IMR-90 (cell line): Measurements from ENCODE around the gene THBS1. TPM values are rescaled to one million over a fixed set of nuclear protein-coding genes. Genes with fewer than 3 reads are reported as not detected.

ENCODE experiments used
- ATAC-seq: fragments of 200-7000 bp; cut with Tn5 transposase; 2 replicates; pipeline ENCODE4 v1.9.1; 2020; ENCODE audit warnings: low read depth, mild to moderate bottlenecking, moderate library complexity
- BruUV-seq: library from RNA; stranded (reverse); fragments of 400-500 nt; replicated peaks from 2 replicates; lab custom pipeline; 2021; lab: Mats Ljungman, UMichigan
- CTCF ChIA-PET: fragments of 300-600 bp; formaldehyde crosslinking; extraction: SDS; loops from one replicate; lab custom pipeline; 2021; ENCODE audit warnings: antibody characterized with exemption; lab: Yijun Ruan, JAX
- POLR2A ChIA-PET: fragments of 300-600 bp; sonication (Branson Sonifier 250); formaldehyde crosslinking; loops from one replicate; lab custom pipeline; 2022; ENCODE audit warnings: antibody characterized with exemption; ENCODE audit not compliant: unreplicated experiment; lab: Charles Lee
- DNase-seq: peaks from one replicate; pipeline ENCODE4 v3.0.0; 2013
- H2AFZ ChIP-seq: replicated peaks from 2 replicates; pipeline ENCODE3; 2013; ENCODE audit warnings: low read length, mild to moderate bottlenecking; ENCODE audit not compliant: poor library complexity
- H2AK5ac ChIP-seq: 2 replicates; pipeline ENCODE4 v1.6.1; 2013; ENCODE audit warnings: low read depth, low read length, inconsistent platforms
- H2AK9ac ChIP-seq: replicated peaks from 2 replicates; pipeline ENCODE3; 2013; ENCODE audit warnings: mild to moderate bottlenecking, low read depth, low read length, moderate library complexity; ENCODE audit not compliant: poor library complexity
- H2BK120ac ChIP-seq: 2 replicates; pipeline ENCODE4 v1.6.1; 2013; ENCODE audit warnings: low read depth, low read length, inconsistent platforms
- H2BK15ac ChIP-seq: 3 replicates; pipeline ENCODE4 v1.6.1; 2013; ENCODE audit warnings: low read depth, low read length, inconsistent platforms
- H2BK20ac ChIP-seq: 2 replicates; pipeline ENCODE4 v1.6.1; 2013; ENCODE audit warnings: low read depth, mild to moderate bottlenecking, inconsistent platforms, low read length, moderate library complexity
- H2BK5ac ChIP-seq: 2 replicates; pipeline ENCODE4 v1.6.1; 2013; ENCODE audit warnings: mild to moderate bottlenecking, low read depth, low read length, inconsistent platforms; ENCODE audit not compliant: poor library complexity, severe bottlenecking
- H3K14ac ChIP-seq: replicated peaks from 2 replicates; pipeline ENCODE4 v1.6.1; 2013; ENCODE audit warnings: low read depth, low read length, inconsistent platforms
- H3K18ac ChIP-seq: 2 replicates; pipeline ENCODE4 v1.6.1; 2013; ENCODE audit warnings: low read depth, low read length, control low read depth
- H3K23ac ChIP-seq: 2 replicates; pipeline ENCODE4 v1.6.1; 2013; ENCODE audit warnings: low read depth, low read length, inconsistent platforms
- H3K27ac ChIP-seq: 2 replicates; pipeline ENCODE4 v1.5.1; 2013; ENCODE audit warnings: mild to moderate bottlenecking, control low read depth, low read length; ENCODE audit not compliant: insufficient read depth
- H3K27me3 ChIP-seq: 2 replicates; pipeline ENCODE4 v1.6.1; 2013; ENCODE audit warnings: low read length; ENCODE audit not compliant: control insufficient read depth, insufficient read depth
- H3K36me3 ChIP-seq: 2 replicates; pipeline ENCODE4 v1.6.1; 2013; ENCODE audit warnings: low read length, mixed read lengths; ENCODE audit not compliant: control insufficient read depth, insufficient read depth
- H3K4ac ChIP-seq: 2 replicates; pipeline ENCODE4 v1.6.1; 2013; ENCODE audit warnings: low read depth, low read length, inconsistent platforms
- H3K4me1 ChIP-seq: 2 replicates; pipeline ENCODE4 v1.6.1; 2013; ENCODE audit warnings: low read length, mixed read lengths; ENCODE audit not compliant: control insufficient read depth, insufficient read depth
- H3K4me2 ChIP-seq: 2 replicates; pipeline ENCODE4 v1.6.1; 2013; ENCODE audit warnings: low read depth, mild to moderate bottlenecking, control low read depth, low read length, moderate library complexity
- H3K4me3 ChIP-seq: 2 replicates; pipeline ENCODE4 v1.5.1; 2013; ENCODE audit warnings: low read depth, mild to moderate bottlenecking, control low read depth, low read length, moderate library complexity; ENCODE audit not compliant: insufficient read depth
- H3K56ac ChIP-seq: 2 replicates; pipeline ENCODE4 v1.6.1; 2013; ENCODE audit warnings: low read length, inconsistent platforms; ENCODE audit not compliant: insufficient read depth; ENCODE audit errors: extremely low read depth
- H3K79me1 ChIP-seq, 2 experiments: 2 replicates each; pipeline ENCODE4 v1.6.1; 2013; ENCODE audit warnings: low read length in 2 of 2, inconsistent platforms in 1 of 2, low read depth in 1 of 2
- H3K9ac ChIP-seq: 2 replicates; pipeline ENCODE4 v1.6.1; 2013; ENCODE audit warnings: low read depth, low read length, control low read depth
- H3K9me1 ChIP-seq: 2 replicates; pipeline ENCODE4 v1.6.1; 2013; ENCODE audit warnings: low read length, inconsistent platforms; ENCODE audit not compliant: insufficient read depth
- H3K9me3 ChIP-seq: 2 replicates; pipeline ENCODE4 v1.6.1; 2013; ENCODE audit warnings: low read length; ENCODE audit not compliant: control insufficient read depth, insufficient read depth
- H4K20me1 ChIP-seq: 2 replicates; pipeline ENCODE4 v1.6.1; 2013; ENCODE audit warnings: low read length, inconsistent platforms; ENCODE audit not compliant: insufficient read depth
- H4K5ac ChIP-seq: 2 replicates; pipeline ENCODE4 v1.6.1; 2013; ENCODE audit warnings: mild to moderate bottlenecking, low read depth, low read length, control low read depth
- H4K8ac ChIP-seq, 2 experiments: 2 replicates each; pipeline ENCODE4 v1.6.1; 2013; ENCODE audit warnings: low read depth in 2 of 2, low read length in 2 of 2, control low read depth in 1 of 2, inconsistent platforms in 1 of 2
- H4K91ac ChIP-seq: 2 replicates; pipeline ENCODE4 v1.6.1; 2013; ENCODE audit warnings: low read depth, low read length, inconsistent platforms; ENCODE audit not compliant: insufficient read depth
- NFE2L2 ChIP-seq: fragments of 150-350 bp; IDR thresholded peaks from 2 replicates; pipeline ENCODE4 v1.6.1; 2016; ENCODE audit warnings: low read depth, mild to moderate bottlenecking, low read length
- POLR2A ChIP-seq: IDR thresholded peaks from 2 replicates; pipeline ENCODE4 v1.6.1; 2012; ENCODE audit warnings: mild to moderate bottlenecking, low read depth, low read length
- RFX5 ChIP-seq: IDR thresholded peaks from 2 replicates; pipeline ENCODE4 v1.8.0; 2012; ENCODE audit warnings: low read depth, mild to moderate bottlenecking, low read length, moderate library complexity
- WGBS, 2 experiments: methylation state at CpG; one replicate each; pipeline versions ENCODE4 v1.1.5 to v1.1.7; 2013; ENCODE audit warnings: missing lambda C conversion rate in 2 of 2; ENCODE audit not compliant: insufficient read length in 1 of 2; ENCODE audit errors: extremely low coverage in 2 of 2; 5-methylcytosine and 5-hydroxymethylcytosine counted together
- dilution Hi-C: fragments of 300-500 bp; cut with HindIII; formaldehyde crosslinking; loops from one replicate; pipeline ENCODE4 v1.14.3; 2018; ENCODE audit warnings: low sequenced_read_pairs; ENCODE audit not compliant: unreplicated experiment
- in situ Hi-C: fragments of 300-500 bp; cut with MboI; formaldehyde crosslinking; loops from 3 replicates; pipeline ENCODE4 v1.14.3; 2019; ENCODE audit warnings: low sequenced_read_pairs, inconsistent platforms, mixed read lengths
- intact Hi-C: fragments of 100-400 bp; cut with micrococcal nuclease; formaldehyde crosslinking; loops from 2 replicates; pipeline ENCODE4 v1.10.0; 2022
- polyA plus RNA-seq, 3 experiments: library from polyadenylated mRNA; depleted of rRNA; stranded (reverse); fragments of >200 nt; gene quantifications; 2 replicates each; pipeline ENCODE4 v1.2.3, GENCODE V29; 2012; ENCODE audit warnings: low replicate concordance in 1 of 3
- total RNA-seq: library from RNA; depleted of rRNA; stranded (reverse); fragments of >200 nt; gene quantifications from 2 replicates; pipeline ENCODE4 v1.2.3, GENCODE V29; 2012

THBS1 gene
- total and polyA plus RNA-seq, 2 of the 4 experiments (the other 2 are of a cell fraction) = 1,562 to 4,071 TPM

GRCh38 chr15:39587096-39587721 is 6.3 kb downstream of the THBS1 start:
- peak; percentile 47 for DNase-seq
- Histone ChIP-seq H4K8ac (no peak overlapping the region), H3K79me1 (peaks cover 4 to 76% of the 10 kb centered on the region in 2 experiments; a peak in 3 of 4 replicates), H3K9ac (no peak overlapping the region), H3K9me3 (no peaks in the 10 kb centered on the region), H2AK9ac (peak overlapping the region; percentile 39), H3K4me2 (no peak overlapping the region; the same call in 1 of the 2 replicates), H3K4me3 (no peak overlapping the region), H4K20me1 (peaks cover 99% of the 10 kb centered on the region), H3K9me1 (peaks cover 10% of the 10 kb centered on the region; the same call in 1 of the 2 replicates), H3K27ac (no peak overlapping the region), H4K5ac (no peak overlapping the region), H2AK5ac (no peak overlapping the region), H3K36me3 (peaks cover 76% of the 10 kb centered on the region), H3K23ac (no peak overlapping the region), H4K91ac (no peak overlapping the region), H2BK120ac (no peak overlapping the region), H2BK15ac (no peak overlapping the region), H3K18ac (no peak overlapping the region), H3K27me3 (no peaks in the 10 kb centered on the region), H3K56ac (no peak overlapping the region), H3K14ac (no peak overlapping the region), H2BK5ac (no peak overlapping the region), H2BK20ac (no peak overlapping the region), H3K4me1 (no peaks in the 10 kb centered on the region), H3K4ac (no peak overlapping the region), H2AFZ (no peak overlapping the region)
- POLR2A ChIA-PET = interaction anchor here (0.6 to 1.6 kb wide), 4 partner anchors 12 to 509 kb away, joined by 3 to 12 read pairs (median 3); no protein-coding TSS in a partner anchor
- intact Hi-C loops = no loop called here
- dilution Hi-C loops = no loop called here
- TF ChIP-seq RFX5 (no peak), POLR2A (peak; percentile 12), NFE2L2 (peak; percentile 5; the same call in 1 of the 2 replicates)
- WGBS, 2 experiments = 91% methylated on average over 14 of the region's 17 CpGs; no CpG with 5 or more reads in 1 of the 2 experiments
- in situ Hi-C loops = no loop called here
- peak; percentile 0; the same call in 1 of the 2 replicates for ATAC-seq
- no TSS peak for BruUV-seq
- CTCF ChIA-PET = no interaction called here
